Neural cell (in vitro differentiated cells): ENCODE measurements around the gene AQP5.

Experiments used
- CTCF ChIP-seq: fragments of 450-650 bp; IDR thresholded peaks from 2 replicates; pipeline ENCODE4 v1.5.1; 2014; ENCODE audit warnings: antibody characterized with exemption, mild to moderate bottlenecking, moderate library complexity; ENCODE audit not compliant: poor library complexity, severe bottlenecking
- EP300 ChIP-seq: fragments of 450-650 bp; conservative IDR thresholded peaks from 2 replicates; pipeline ENCODE4 v1.6.1; 2014; ENCODE audit warnings: antibody characterized with exemption, mild to moderate bottlenecking, moderate library complexity; ENCODE audit not compliant: poor library complexity, severe bottlenecking
- EZH2 ChIP-seq: fragments of 200-600, 300-800 bp; shearing (Covaris generic), sonication (generic); IDR thresholded peaks from 2 replicates; pipeline ENCODE4 v1.6.1; 2014; ENCODE audit warnings: antibody characterized with exemption, low read length, borderline replicate concordance, mild to moderate bottlenecking; ENCODE audit not compliant: insufficient read depth, poor library complexity, severe bottlenecking
- MXI1 ChIP-seq: fragments of 450-650 bp; conservative IDR thresholded peaks from 2 replicates; pipeline ENCODE4 v1.6.1; 2014; ENCODE audit warnings: antibody characterized with exemption, mild to moderate bottlenecking; ENCODE audit not compliant: poor library complexity, severe bottlenecking
- POLR2AphosphoS5 ChIP-seq: IDR thresholded peaks from 2 replicates; pipeline ENCODE4 v1.6.1; 2012
- REST ChIP-seq: IDR thresholded peaks from 2 replicates; pipeline ENCODE4 v1.6.1; 2012; ENCODE audit warnings: borderline replicate concordance
- TAF1 ChIP-seq: IDR thresholded peaks from 2 replicates; pipeline ENCODE4 v1.6.1; 2012; ENCODE audit warnings: low read depth

- TF ChIP-seq CTCF = no peak
- TF ChIP-seq POLR2AphosphoS5 = no peak
- no peak for TF ChIP-seq REST
- no peak for TF ChIP-seq TAF1
- TF ChIP-seq EZH2 = no peak
- no peak for TF ChIP-seq EP300
- TF ChIP-seq MXI1 = no peak
These were observed 7.4 kb downstream of the AQP5 start for GRCh38 chr12:49969027-49969426.
